Hepatocyte (in vitro differentiated cells): Measurements from ENCODE around the gene RNU1-4. TPM values are rescaled to one million over a fixed set of nuclear protein-coding genes. Genes with fewer than 3 reads are reported as not detected.
"Not testable (repeated sequence)": the region's sequence is repeated elsewhere in the genome, so short reads cannot be mapped to it uniquely, and the experiment has no call there.

Experiments
- DNase-seq: peaks from one replicate; pipeline ENCODE4 v3.0.0-alpha.2; 2016; ENCODE audit warnings: low spot score
- H2AFZ ChIP-seq: fragments of 200-600 bp; sonication (generic); 2 replicates; pipeline ENCODE4 v1.6.0; 2016; ENCODE audit warnings: antibody characterized with exemption, mild to moderate bottlenecking
- H3K27ac ChIP-seq: fragments of 200-600 bp; sonication (generic); 2 replicates; pipeline ENCODE4 v1.5.1; 2016; ENCODE audit warnings: mild to moderate bottlenecking
- H3K27me3 ChIP-seq: fragments of 200-600 bp; sonication (generic); 2 replicates; pipeline ENCODE4 v1.6.1; 2016
- H3K36me3 ChIP-seq: fragments of 200-600 bp; sonication (generic); replicated peaks from 2 replicates; pipeline ENCODE4 v1.5.1; 2016; ENCODE audit warnings: low read depth; ENCODE audit not compliant: insufficient read depth
- H3K4me1 ChIP-seq: fragments of 200-600 bp; sonication (generic); 2 replicates; pipeline ENCODE4 v1.5.1; 2016; ENCODE audit warnings: mild to moderate bottlenecking, moderate library complexity; ENCODE audit not compliant: insufficient read depth
- H3K4me2 ChIP-seq: fragments of 200-600 bp; sonication (generic); 2 replicates; pipeline ENCODE4 v1.6.0; 2016
- H3K4me3 ChIP-seq: fragments of 200-600 bp; sonication (generic); 2 replicates; pipeline ENCODE4 v1.5.1; 2016; ENCODE audit warnings: mild to moderate bottlenecking
- H3K79me2 ChIP-seq: fragments of 200-600 bp; sonication (generic); 2 replicates; pipeline ENCODE4 v1.6.0; 2017; ENCODE audit warnings: mild to moderate bottlenecking
- H3K9me2 ChIP-seq: fragments of 200-600 bp; sonication (generic); replicated peaks from 2 replicates; pipeline ENCODE4 v1.6.0; 2017; ENCODE audit warnings: mild to moderate bottlenecking; ENCODE audit not compliant: insufficient read depth
- H3K9me3 ChIP-seq: fragments of 200-600 bp; sonication (generic); 2 replicates; pipeline ENCODE4 v1.5.1; 2016; ENCODE audit warnings: low read depth, mild to moderate bottlenecking
- H4K20me1 ChIP-seq: fragments of 200-600 bp; sonication (generic); 2 replicates; pipeline ENCODE4 v1.6.0; 2016; ENCODE audit warnings: mild to moderate bottlenecking; ENCODE audit not compliant: insufficient read depth, poor library complexity, severe bottlenecking
- WGBS: methylation state at CpG from one replicate; pipeline ENCODE4 v1.1.6; 2016; ENCODE audit warnings: low lambda C conversion rate; ENCODE audit errors: missing lambda C conversion rate; 5-methylcytosine and 5-hydroxymethylcytosine counted together
- polyA plus RNA-seq: library from polyadenylated mRNA; unstranded; fragments of >200 nt; fragmentation: Nextera tagmentation; extraction: Ambion mirVana; gene quantifications from 2 replicates; pipeline ENCODE4 v1.2.1, GENCODE V29; 2016
- total RNA-seq: library from RNA; depleted of rRNA; stranded (reverse); fragments of >200 nt; gene quantifications from 2 replicates; pipeline ENCODE4 v1.2.3, GENCODE V29; 2014

The RNU1-4 gene
- total and polyA plus RNA-seq, 2 experiments from 2014 or later: under 0.01 TPM; not detected in 1

- not testable (repeated sequence) for H2AFZ ChIP-seq, H3K79me2 ChIP-seq, H3K4me3 ChIP-seq, H3K27ac ChIP-seq, H3K27me3 ChIP-seq, H3K36me3 ChIP-seq, DNase-seq, H3K4me1 ChIP-seq, H3K9me3 ChIP-seq, H4K20me1 ChIP-seq, H3K9me2 ChIP-seq
- no CpG with 5 or more reads among the region's 99 CpGs for WGBS
- H3K4me2 ChIP-seq: peak overlapping the region; percentile 66
Measured at GRCh38 chr1:16707130-16708093, 32.9 kb upstream of the RNU1-4 start.

- not testable (repeated sequence) for H3K27me3 ChIP-seq, H2AFZ ChIP-seq, H3K79me2 ChIP-seq, H3K4me2 ChIP-seq, H3K27ac ChIP-seq, H3K9me3 ChIP-seq, H3K36me3 ChIP-seq, H4K20me1 ChIP-seq, DNase-seq, H3K4me3 ChIP-seq, H3K4me1 ChIP-seq, H3K9me2 ChIP-seq
- no CpG with 5 or more reads among the region's 6 CpGs for WGBS
Measured at GRCh38 chr1:16708704-16709103, 31.6 kb upstream of the RNU1-4 start.

DNA sequence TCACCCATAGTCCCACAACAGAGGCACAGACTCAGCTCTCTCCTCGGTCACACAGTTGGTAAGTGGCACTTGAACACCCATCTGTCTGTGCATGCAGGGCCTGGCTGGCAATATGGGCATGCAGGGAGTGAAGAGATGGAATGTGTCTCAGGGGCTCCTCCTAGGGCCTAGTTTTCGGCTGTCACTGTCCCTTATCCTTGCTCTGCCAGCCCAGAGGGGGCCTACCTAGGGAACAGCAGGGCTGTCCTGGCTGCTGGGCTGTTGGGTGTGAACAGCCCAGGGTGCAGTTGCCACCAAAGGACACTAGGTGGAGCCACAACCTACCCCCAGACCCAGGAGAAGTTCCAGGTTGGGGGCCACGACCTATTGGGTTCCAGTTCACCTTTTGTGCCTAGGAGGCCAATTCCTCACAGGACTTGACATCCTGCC is 30.6 kb upstream of the RNU1-4 start:
- 100% methylated on average over 1 of the region's 3 CpGs for WGBS
- not testable (repeated sequence) for H3K9me3 ChIP-seq, H3K4me3 ChIP-seq, H3K4me2 ChIP-seq, DNase-seq, H3K79me2 ChIP-seq, H3K9me2 ChIP-seq, H3K27me3 ChIP-seq, H3K27ac ChIP-seq, H3K36me3 ChIP-seq, H2AFZ ChIP-seq, H4K20me1 ChIP-seq, H3K4me1 ChIP-seq

- H3K27me3 ChIP-seq, H3K36me3 ChIP-seq, H3K4me3 ChIP-seq, H3K9me3 ChIP-seq, H3K4me2 ChIP-seq, H2AFZ ChIP-seq, H3K9me2 ChIP-seq, H4K20me1 ChIP-seq, H3K27ac ChIP-seq, H3K4me1 ChIP-seq, H3K79me2 ChIP-seq: not testable (repeated sequence)
- WGBS: 86% methylated on average over 8 of the region's 13 CpGs
- DNase-seq: peak; percentile 1
Measured at GRCh38 chr1:16710618-16711017, 29.7 kb upstream of the RNU1-4 start.

- H2AFZ ChIP-seq, H4K20me1 ChIP-seq, H3K36me3 ChIP-seq, H3K27me3 ChIP-seq, H3K4me2 ChIP-seq, H3K27ac ChIP-seq, H3K79me2 ChIP-seq, H3K4me3 ChIP-seq, H3K9me2 ChIP-seq, H3K4me1 ChIP-seq, H3K9me3 ChIP-seq: not testable (repeated sequence)
- DNase-seq: peak; percentile 0
- 85% methylated on average over 2 of the region's 5 CpGs for WGBS
Measured at GRCh38 chr1:16712131-16712530, 28.2 kb upstream of the RNU1-4 start.

DNA sequence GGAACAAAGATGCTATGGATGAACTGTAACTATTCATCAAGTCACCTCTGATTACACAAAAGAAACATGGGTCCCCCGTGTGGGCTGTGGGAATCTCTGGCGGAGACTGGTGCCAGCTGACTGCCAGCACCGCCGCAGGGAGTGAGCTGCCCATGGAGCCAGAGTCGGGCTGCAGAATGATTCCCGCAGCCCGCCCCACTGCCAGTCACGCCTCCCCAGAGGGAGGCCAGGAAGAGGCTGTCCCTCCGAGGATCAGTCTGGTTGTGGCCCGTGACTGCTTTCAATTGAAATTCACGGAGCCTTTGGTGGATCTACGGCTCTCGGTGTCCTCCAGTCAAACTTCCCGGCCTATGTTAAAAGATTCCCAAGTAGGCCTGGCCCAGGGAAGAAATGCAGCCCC is 27.7 kb upstream of the RNU1-4 start:
- WGBS: 83% methylated on average over 10 of the region's 14 CpGs
- H3K4me1 ChIP-seq, H3K9me3 ChIP-seq, H3K27ac ChIP-seq, H3K36me3 ChIP-seq, H3K79me2 ChIP-seq, H4K20me1 ChIP-seq, H3K4me3 ChIP-seq, H3K27me3 ChIP-seq, H2AFZ ChIP-seq, H3K4me2 ChIP-seq, H3K9me2 ChIP-seq: not testable (repeated sequence)
- peak; percentile 0 for DNase-seq

DNA sequence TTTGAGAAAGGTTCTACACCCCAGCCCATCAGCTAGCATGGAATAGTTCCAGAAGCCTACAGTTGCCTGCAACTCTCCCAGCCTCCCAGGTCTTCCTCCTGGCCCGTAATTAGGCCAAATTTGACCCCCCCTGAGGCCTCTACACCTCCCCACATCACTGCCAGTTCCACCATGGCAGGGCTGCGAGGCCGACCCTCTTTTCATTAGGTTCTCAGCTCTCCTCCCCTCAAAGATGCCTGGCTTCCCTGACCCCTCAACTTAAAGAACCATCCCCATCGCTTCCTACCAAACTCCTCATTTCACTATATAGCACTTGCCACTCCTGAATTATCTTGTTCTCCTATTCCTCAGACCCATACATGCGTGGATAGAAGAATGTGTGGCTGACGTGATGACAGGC is 27.3 kb upstream of the RNU1-4 start:
- WGBS: 100% methylated on average over 1 of the region's 6 CpGs
- not testable (repeated sequence) for DNase-seq, H3K4me1 ChIP-seq, H2AFZ ChIP-seq, H3K4me2 ChIP-seq, H3K9me3 ChIP-seq, H4K20me1 ChIP-seq, H3K27ac ChIP-seq, H3K79me2 ChIP-seq, H3K36me3 ChIP-seq, H3K4me3 ChIP-seq, H3K27me3 ChIP-seq, H3K9me2 ChIP-seq

DNA sequence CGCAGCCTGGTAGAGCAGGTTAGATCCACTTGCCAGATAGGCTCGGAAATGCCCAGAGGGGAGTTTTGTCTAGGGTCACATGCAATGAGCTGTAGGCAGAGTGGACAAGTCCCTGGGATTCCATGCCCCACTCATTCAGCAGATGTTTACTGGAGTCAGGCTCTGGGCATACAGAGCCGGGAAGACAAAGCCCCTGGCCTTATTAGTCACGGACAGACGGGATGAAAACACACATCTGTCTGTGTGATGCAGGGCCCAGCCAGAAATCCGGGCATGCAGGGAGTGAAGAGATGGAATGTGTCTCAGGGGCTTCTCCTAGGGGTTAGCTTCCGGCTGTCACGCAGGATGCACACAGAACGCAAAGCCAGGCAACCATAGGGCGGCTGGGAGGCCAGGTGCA is 26.8 kb upstream of the RNU1-4 start:
- H3K27ac ChIP-seq, H3K9me2 ChIP-seq, DNase-seq, H3K4me1 ChIP-seq, H3K79me2 ChIP-seq, H3K27me3 ChIP-seq, H3K4me2 ChIP-seq, H3K36me3 ChIP-seq, H3K4me3 ChIP-seq, H2AFZ ChIP-seq, H4K20me1 ChIP-seq, H3K9me3 ChIP-seq: not testable (repeated sequence)
- WGBS: 75% methylated on average over 4 of the region's 10 CpGs
